ENCODE data around the gene TMA7B.

Gene TMA7B

DNA sequence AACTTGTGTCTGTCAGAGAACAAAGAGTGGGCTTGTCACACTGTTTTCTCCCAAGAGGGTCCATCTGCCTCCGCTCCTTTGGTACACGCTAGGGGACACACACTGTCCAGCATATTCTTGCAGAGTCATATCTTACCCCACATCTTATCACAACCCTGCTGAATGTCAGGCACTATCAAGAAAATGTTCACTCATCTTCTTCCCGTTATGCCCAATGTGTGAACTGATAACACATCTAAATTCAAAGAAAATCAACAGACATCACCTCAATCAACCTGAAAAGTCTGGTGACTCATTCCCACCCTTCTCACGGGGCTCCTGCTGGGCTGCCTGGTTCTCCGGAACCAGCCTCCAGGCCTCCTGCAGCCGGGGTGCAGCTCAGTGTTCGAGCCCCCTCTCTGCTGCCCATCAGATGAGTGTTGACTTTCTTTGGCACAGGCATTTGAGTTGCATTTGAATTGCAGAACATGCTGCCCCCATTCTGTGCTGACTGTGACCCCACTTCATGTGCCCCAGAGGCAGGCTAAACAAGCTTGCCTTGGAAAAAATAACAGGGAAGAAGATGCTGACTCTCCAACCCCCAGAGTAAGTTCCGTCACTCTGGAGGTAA is 40.0 kb upstream of the TMA7B start:
- H3K4me2 ChIP-seq (ENCODE audit: low read length) = no peak overlapping the region

DNA sequence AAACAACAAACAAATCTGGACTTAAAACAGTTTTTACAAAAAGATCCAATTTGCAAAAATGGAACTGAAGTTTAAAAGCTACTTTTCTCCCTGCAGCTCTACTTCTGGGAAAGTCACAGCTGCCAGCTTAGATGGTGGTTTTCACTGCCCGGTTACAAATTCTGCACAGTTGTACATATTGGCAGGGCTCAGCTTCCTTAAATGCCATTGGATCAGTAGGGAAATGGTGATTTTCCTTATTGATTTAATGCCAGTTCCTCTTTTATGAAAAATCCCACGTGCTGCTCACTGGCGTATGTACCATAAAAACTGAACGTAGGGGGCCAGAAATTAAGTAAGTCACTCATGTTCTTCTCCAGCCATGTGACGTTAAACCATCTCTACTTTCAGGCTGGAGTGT is 36.5 kb upstream of the TMA7B start:
- H3K9me2 ChIP-seq (replicated peaks; ENCODE audit: control insufficient read depth, low read length) = no peaks in the 10 kb centered on the region
- no peak overlapping the region for H3K4me3 ChIP-seq (ENCODE audit: low read length)
- H3K4me1 ChIP-seq (ENCODE audit: control insufficient read depth, low read length) = no peaks in the 10 kb centered on the region
- H3F3A ChIP-seq (ENCODE audit: control insufficient read depth, insufficient read depth) = no peaks in the 10 kb centered on the region
- H3K36me3 ChIP-seq (ENCODE audit: control insufficient read depth, low read length) = no peaks in the 10 kb centered on the region
- peaks cover 41% of the 10 kb centered on the region for H3K27me3 ChIP-seq (ENCODE audit: control insufficient read depth, low read length)
- no peaks in the 10 kb centered on the region for H4K20me1 ChIP-seq (ENCODE audit: control insufficient read depth, insufficient read depth, low read depth, low read length)
- H3K27ac ChIP-seq (ENCODE audit: low read depth, low read length) = no peak overlapping the region
- no peak overlapping the region for H3K4me2 ChIP-seq (ENCODE audit: low read length)
- TF ChIP-seq EZH2phosphoT487 (IDR thresholded peaks at IDR 0.05; ENCODE audit: borderline replicate concordance, low read length) = no peak
- TF ChIP-seq, protein P1, sequence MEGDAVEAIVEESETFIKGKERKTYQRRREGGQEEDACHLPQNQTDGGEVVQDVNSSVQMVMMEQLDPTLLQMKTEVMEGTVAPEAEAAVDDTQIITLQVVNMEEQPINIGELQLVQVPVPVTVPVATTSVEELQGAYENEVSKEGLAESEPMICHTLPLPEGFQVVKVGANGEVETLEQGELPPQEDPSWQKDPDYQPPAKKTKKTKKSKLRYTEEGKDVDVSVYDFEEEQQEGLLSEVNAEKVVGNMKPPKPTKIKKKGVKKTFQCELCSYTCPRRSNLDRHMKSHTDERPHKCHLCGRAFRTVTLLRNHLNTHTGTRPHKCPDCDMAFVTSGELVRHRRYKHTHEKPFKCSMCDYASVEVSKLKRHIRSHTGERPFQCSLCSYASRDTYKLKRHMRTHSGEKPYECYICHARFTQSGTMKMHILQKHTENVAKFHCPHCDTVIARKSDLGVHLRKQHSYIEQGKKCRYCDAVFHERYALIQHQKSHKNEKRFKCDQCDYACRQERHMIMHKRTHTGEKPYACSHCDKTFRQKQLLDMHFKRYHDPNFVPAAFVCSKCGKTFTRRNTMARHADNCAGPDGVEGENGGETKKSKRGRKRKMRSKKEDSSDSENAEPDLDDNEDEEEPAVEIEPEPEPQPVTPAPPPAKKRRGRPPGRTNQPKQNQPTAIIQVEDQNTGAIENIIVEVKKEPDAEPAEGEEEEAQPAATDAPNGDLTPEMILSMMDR (IDR thresholded peaks at IDR 0.05; ENCODE audit: low read depth, low read length, poor library complexity, severe bottlenecking) = no peak
- no peaks in the 10 kb centered on the region for H3K9me3 ChIP-seq (ENCODE audit: control insufficient read depth, insufficient read depth, low read length)
- H3K79me2 ChIP-seq (ENCODE audit: control insufficient read depth, low read length) = no peaks in the 10 kb centered on the region

More for the DNA sequence above, 40.0 kb upstream of the TMA7B start:
- Histone ChIP-seq H3K4me3 (ENCODE audit: low read length) (no peak overlapping the region), H3F3A (ENCODE audit: control insufficient read depth, insufficient read depth) (no peaks in the 10 kb centered on the region), H3K27me3 (ENCODE audit: control insufficient read depth, low read length) (peaks cover 42% of the 10 kb centered on the region), H3K79me2 (ENCODE audit: control insufficient read depth, low read length) (no peaks in the 10 kb centered on the region), H3K36me3 (ENCODE audit: control insufficient read depth, low read length) (no peaks in the 10 kb centered on the region), H4K20me1 (ENCODE audit: control insufficient read depth, insufficient read depth, low read depth, low read length) (no peaks in the 10 kb centered on the region), H3K4me1 (ENCODE audit: control insufficient read depth, low read length) (no peaks in the 10 kb centered on the region), H3K27ac (ENCODE audit: low read depth, low read length) (no peak overlapping the region), H3K9me2 (replicated peaks; ENCODE audit: control insufficient read depth, low read length) (no peaks in the 10 kb centered on the region), H3K9me3 (ENCODE audit: control insufficient read depth, insufficient read depth, low read length) (no peaks in the 10 kb centered on the region)
- no peak for TF ChIP-seq EZH2phosphoT487 (IDR thresholded peaks at IDR 0.05; ENCODE audit: borderline replicate concordance, low read length)
- TF ChIP-seq, protein P1 (IDR thresholded peaks at IDR 0.05; ENCODE audit: low read depth, low read length, poor library complexity, severe bottlenecking) = no peak

DNA sequence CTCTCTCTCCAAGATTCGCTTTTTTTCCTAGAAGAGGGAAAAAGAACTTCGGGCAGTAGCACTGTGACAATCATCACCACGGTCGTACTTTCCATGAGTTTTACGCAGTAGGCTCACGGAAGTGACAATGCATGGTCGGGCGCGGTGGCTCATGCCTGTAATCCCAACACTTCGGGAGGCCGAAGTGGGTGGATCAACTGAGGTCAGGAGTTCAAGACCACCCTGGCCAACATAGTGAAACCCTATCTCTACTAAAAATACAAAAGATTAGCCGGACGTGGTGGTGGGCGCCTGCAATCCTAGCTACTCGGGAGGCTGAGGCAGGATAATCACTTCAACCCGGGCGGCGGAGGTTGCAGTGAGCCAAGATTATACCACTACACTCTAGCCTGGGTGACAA is 35.9 kb upstream of the TMA7B start:
- Histone ChIP-seq H3K4me3 (ENCODE audit: low read length) (no peak overlapping the region), H3K27me3 (ENCODE audit: control insufficient read depth, low read length) (peaks cover 44% of the 10 kb centered on the region), H3K9me3 (ENCODE audit: control insufficient read depth, insufficient read depth, low read length) (no peaks in the 10 kb centered on the region), H3K36me3 (ENCODE audit: control insufficient read depth, low read length) (no peaks in the 10 kb centered on the region), H4K20me1 (ENCODE audit: control insufficient read depth, insufficient read depth, low read depth, low read length) (no peaks in the 10 kb centered on the region), H3K4me1 (ENCODE audit: control insufficient read depth, low read length) (no peaks in the 10 kb centered on the region), H3K4me2 (ENCODE audit: low read length) (no peak overlapping the region), H3F3A (ENCODE audit: control insufficient read depth, insufficient read depth) (no peaks in the 10 kb centered on the region), H3K79me2 (ENCODE audit: control insufficient read depth, low read length) (no peaks in the 10 kb centered on the region), H3K27ac (ENCODE audit: low read depth, low read length) (no peak overlapping the region), H3K9me2 (replicated peaks; ENCODE audit: control insufficient read depth, low read length) (no peaks in the 10 kb centered on the region)
- TF ChIP-seq EZH2phosphoT487 (IDR thresholded peaks at IDR 0.05; ENCODE audit: borderline replicate concordance, low read length) = no peak
- TF ChIP-seq, protein P1 (IDR thresholded peaks at IDR 0.05; ENCODE audit: low read depth, low read length, poor library complexity, severe bottlenecking) = no peak
